CD1c-positive myeloid dendritic cell (primary cell): ENCODE data around the gene TAPT1.
"Not testable (repeated sequence)": the region's sequence is repeated elsewhere in the genome, so short reads cannot be mapped to it uniquely, and the experiment has no call there.

Experiments
- DNase-seq: peaks from one replicate; pipeline ENCODE4 v3.0.0-alpha.2; 2016; ENCODE audit errors: extremely low spot score

TAPT1 gene

GRCh38 chr4:16217300-16218051 lies 8.8 kb downstream of the TAPT1 start:
- peak; percentile 49 for DNase-seq

GRCh38 chr4:16213121-16213520 lies 13.2 kb downstream of the TAPT1 start:
- no peak for DNase-seq

- DNase-seq = no peak
Observed at GRCh38 chr4:16212138-16212782, 14.0 kb downstream of the TAPT1 start.

- no peak for DNase-seq
Observed at GRCh38 chr4:16207409-16207808, 18.9 kb downstream of the TAPT1 start.

GRCh38 chr4:16206848-16207247 lies 19.4 kb downstream of the TAPT1 start:
- DNase-seq = no peak

- no peak for DNase-seq
Observed at GRCh38 chr4:16206301-16206700, 20.0 kb downstream of the TAPT1 start.

- DNase-seq = peak; percentile 36
Observed at GRCh38 chr4:16205298-16206164, 20.7 kb downstream of the TAPT1 start.

GRCh38 chr4:16204505-16204904 lies 21.8 kb downstream of the TAPT1 start:
- DNase-seq = no peak

GRCh38 chr4:16203083-16203482 lies 23.2 kb downstream of the TAPT1 start:
- no peak for DNase-seq

- no peak for DNase-seq
Observed at GRCh38 chr4:16202598-16202997, 23.7 kb downstream of the TAPT1 start.

- no peak for DNase-seq
Observed at GRCh38 chr4:16199093-16199492, 27.2 kb downstream of the TAPT1 start.

- DNase-seq = no peak
Observed at GRCh38 chr4:16197876-16198665, 28.2 kb downstream of the TAPT1 start.

GRCh38 chr4:16196482-16197393 lies 29.5 kb downstream of the TAPT1 start:
- DNase-seq = peak; percentile 68

GRCh38 chr4:16195209-16195608 lies 31.1 kb downstream of the TAPT1 start:
- DNase-seq = no peak

GRCh38 chr4:16194798-16195197 lies 31.5 kb downstream of the TAPT1 start:
- DNase-seq = not testable (repeated sequence)

- no peak for DNase-seq
Observed at GRCh38 chr4:16194214-16194613, 32.1 kb downstream of the TAPT1 start.

GRCh38 chr4:16192631-16193518 lies 33.4 kb downstream of the TAPT1 start:
- peak; percentile 18 for DNase-seq

- DNase-seq = no peak
Observed at GRCh38 chr4:16192057-16192456, 34.2 kb downstream of the TAPT1 start.

GRCh38 chr4:16187455-16187854 lies 38.8 kb downstream of the TAPT1 start:
- no peak for DNase-seq

GRCh38 chr4:16186986-16187385 lies 39.3 kb downstream of the TAPT1 start:
- no peak for DNase-seq
